ENCODE measurements around the gene MRPS23.

DNA sequence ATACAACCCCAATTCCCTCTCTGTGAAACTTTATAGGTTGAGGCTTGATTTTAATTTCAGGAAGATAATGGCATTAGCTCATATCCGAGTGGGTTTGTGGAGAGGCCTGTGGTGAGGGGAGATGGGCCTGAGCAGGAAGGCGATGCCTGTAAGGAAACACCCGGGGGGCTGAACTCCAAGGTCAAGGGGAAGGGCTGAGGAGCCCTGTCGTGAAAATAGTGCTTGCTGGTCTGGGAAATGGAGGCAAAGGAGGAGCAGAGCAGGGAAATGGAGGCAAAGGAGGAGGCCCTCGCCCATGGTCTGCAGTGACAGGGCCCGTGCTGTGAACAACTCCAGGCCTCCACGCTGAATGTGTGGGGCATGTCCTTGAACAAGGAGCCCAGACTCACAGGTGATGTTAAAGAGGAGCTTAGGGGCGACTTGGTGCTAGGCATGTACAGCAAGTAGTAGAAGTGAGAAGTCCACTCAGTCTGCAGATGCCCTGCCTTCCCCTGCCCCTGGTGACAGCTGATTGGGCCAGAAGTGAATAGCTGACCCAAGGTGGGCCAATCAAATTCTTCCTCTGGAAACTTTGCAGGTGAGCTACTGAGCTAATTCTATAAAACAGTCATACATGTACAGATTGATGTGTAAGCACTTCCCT, 38.1 kb downstream of the MRPS23 start:
- TF ChIP-seq, protein P1, sequence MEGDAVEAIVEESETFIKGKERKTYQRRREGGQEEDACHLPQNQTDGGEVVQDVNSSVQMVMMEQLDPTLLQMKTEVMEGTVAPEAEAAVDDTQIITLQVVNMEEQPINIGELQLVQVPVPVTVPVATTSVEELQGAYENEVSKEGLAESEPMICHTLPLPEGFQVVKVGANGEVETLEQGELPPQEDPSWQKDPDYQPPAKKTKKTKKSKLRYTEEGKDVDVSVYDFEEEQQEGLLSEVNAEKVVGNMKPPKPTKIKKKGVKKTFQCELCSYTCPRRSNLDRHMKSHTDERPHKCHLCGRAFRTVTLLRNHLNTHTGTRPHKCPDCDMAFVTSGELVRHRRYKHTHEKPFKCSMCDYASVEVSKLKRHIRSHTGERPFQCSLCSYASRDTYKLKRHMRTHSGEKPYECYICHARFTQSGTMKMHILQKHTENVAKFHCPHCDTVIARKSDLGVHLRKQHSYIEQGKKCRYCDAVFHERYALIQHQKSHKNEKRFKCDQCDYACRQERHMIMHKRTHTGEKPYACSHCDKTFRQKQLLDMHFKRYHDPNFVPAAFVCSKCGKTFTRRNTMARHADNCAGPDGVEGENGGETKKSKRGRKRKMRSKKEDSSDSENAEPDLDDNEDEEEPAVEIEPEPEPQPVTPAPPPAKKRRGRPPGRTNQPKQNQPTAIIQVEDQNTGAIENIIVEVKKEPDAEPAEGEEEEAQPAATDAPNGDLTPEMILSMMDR (conservative IDR thresholded peaks at IDR 0.05; ENCODE audit: low read depth in 2 of 2): no peak
- TF ChIP-seq EZH2phosphoT487 (IDR thresholded peaks at IDR 0.05; ENCODE audit: unreplicated experiment) (no peak), ZNF114 (CRISPR knock-in tag; IDR thresholded peaks at IDR 0.05) (no peak), POLR2AphosphoS5 (IDR thresholded peaks at IDR 0.05; ENCODE audit: low read depth) (no peak), CREB1 (CRISPR knock-in tag; IDR thresholded peaks at IDR 0.05; ENCODE audit: low read depth) (no peak), EZH2 (IDR thresholded peaks at IDR 0.05; ENCODE audit: low read depth, unreplicated experiment) (no peak), ZNF331 (CRISPR knock-in tag; IDR thresholded peaks at IDR 0.05; ENCODE audit: low read depth) (no peak)
- TF ChIP-seq, protein P2, sequence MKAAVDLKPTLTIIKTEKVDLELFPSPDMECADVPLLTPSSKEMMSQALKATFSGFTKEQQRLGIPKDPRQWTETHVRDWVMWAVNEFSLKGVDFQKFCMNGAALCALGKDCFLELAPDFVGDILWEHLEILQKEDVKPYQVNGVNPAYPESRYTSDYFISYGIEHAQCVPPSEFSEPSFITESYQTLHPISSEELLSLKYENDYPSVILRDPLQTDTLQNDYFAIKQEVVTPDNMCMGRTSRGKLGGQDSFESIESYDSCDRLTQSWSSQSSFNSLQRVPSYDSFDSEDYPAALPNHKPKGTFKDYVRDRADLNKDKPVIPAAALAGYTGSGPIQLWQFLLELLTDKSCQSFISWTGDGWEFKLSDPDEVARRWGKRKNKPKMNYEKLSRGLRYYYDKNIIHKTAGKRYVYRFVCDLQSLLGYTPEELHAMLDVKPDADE (IDR thresholded peaks at IDR 0.05): no peak
